NK-92 treated with Interleukin-12 subunit alpha and Interleukin-12 subunit beta, amount 100 ng/mL, for 24 hours (cell line): ENCODE results near the gene TEX13B.
"Not testable (repeated sequence)": the region's sequence is repeated elsewhere in the genome, so short reads cannot be mapped to it uniquely, and the experiment has no call there.

ENCODE experiments used
- DNase-seq: peaks from one replicate; lab custom pipeline; 2025; lab: John Stamatoyannopoulos, UW

Gene TEX13B

GRCh38 chrX:107982356-107982755 is at the start of gene TEX13B:
Gene TEX13B, minus strand, starts transcription at chrX:107982370. Its CDS starts 243 bp downstream, at chrX:107982127.
- no peak for DNase-seq

- no peak for DNase-seq
These were observed 48.0 kb upstream of the TEX13B start for GRCh38 chrX:108029928-108030711.

- DNase-seq: no peak
These were observed 46.7 kb upstream of the TEX13B start for GRCh38 chrX:108028854-108029253.

GRCh38 chrX:108025954-108026600 is 43.9 kb upstream of the TEX13B start:
- DNase-seq: no peak

GRCh38 chrX:108025376-108025775 is 43.2 kb upstream of the TEX13B start:
- DNase-seq: no peak

- DNase-seq: no peak
These were observed 40.4 kb upstream of the TEX13B start for GRCh38 chrX:108022491-108023089.

GRCh38 chrX:108020631-108021030 is 38.5 kb upstream of the TEX13B start:
- DNase-seq: no peak

GRCh38 chrX:108019382-108019875 is 37.3 kb upstream of the TEX13B start:
- DNase-seq: no peak

- DNase-seq: no peak
These were observed 36.6 kb upstream of the TEX13B start for GRCh38 chrX:108018656-108019381.

- no peak for DNase-seq
These were observed 19.1 kb upstream of the TEX13B start for GRCh38 chrX:108001218-108001814.

- no peak for DNase-seq
These were observed 18.6 kb upstream of the TEX13B start for GRCh38 chrX:108000751-108001150.

GRCh38 chrX:107996124-107996523 is 14.0 kb upstream of the TEX13B start:
- DNase-seq: no peak

GRCh38 chrX:107985033-107985432 is 2.9 kb upstream of the TEX13B start:
- DNase-seq: no peak

GRCh38 chrX:107979534-107979933 is 2.6 kb downstream of the TEX13B start:
- DNase-seq: no peak

GRCh38 chrX:107978707-107979307 is 3.4 kb downstream of the TEX13B start:
- DNase-seq: no peak

GRCh38 chrX:107978071-107978470 is 4.1 kb downstream of the TEX13B start:
- no peak for DNase-seq

- no peak for DNase-seq
These were observed 10.5 kb downstream of the TEX13B start for GRCh38 chrX:107971636-107972035.

- no peak for DNase-seq
These were observed 12.1 kb downstream of the TEX13B start for GRCh38 chrX:107970073-107970472.

- DNase-seq: no peak
These were observed 13.5 kb downstream of the TEX13B start for GRCh38 chrX:107968623-107969022.

GRCh38 chrX:107955337-107955736 is 26.8 kb downstream of the TEX13B start:
- not testable (repeated sequence) for DNase-seq

GRCh38 chrX:107940095-107940494 is 42.1 kb downstream of the TEX13B start:
- DNase-seq: no peak

GRCh38 chrX:107936434-107936730 is 45.8 kb downstream of the TEX13B start:
- no peak for DNase-seq
